Panc1 (cell line): ENCODE results near the gene ROGDI.

Experiments used
- CTCF ChIP-seq: fragments of 450-650 bp; IDR thresholded peaks from 2 replicates; pipeline ENCODE4 v1.5.1; 2017; ENCODE audit warnings: mild to moderate bottlenecking
- POLR2AphosphoS5 ChIP-seq: IDR thresholded peaks from 2 replicates; pipeline ENCODE4 v1.6.1; 2012; ENCODE audit warnings: mild to moderate bottlenecking, low read depth, low read length, moderate library complexity
- REST ChIP-seq, 2 experiments: IDR thresholded peaks; 2 replicates each; pipeline ENCODE4 v1.6.1; 2011 to 2012; ENCODE audit warnings: low read depth in 2 of 2, control low read depth in 1 of 2, low read length in 1 of 2, mild to moderate bottlenecking in 1 of 2, moderate library complexity in 1 of 2; ENCODE audit not compliant: insufficient read depth in 1 of 2
- SIN3A ChIP-seq: IDR thresholded peaks from 2 replicates; pipeline ENCODE4 v1.6.1; 2012; ENCODE audit warnings: low read depth, mild to moderate bottlenecking, low read length, moderate library complexity, borderline replicate concordance; ENCODE audit not compliant: insufficient read depth
- TCF7L2 ChIP-seq: IDR thresholded peaks from 2 replicates; pipeline ENCODE4 v1.6.1; 2011; ENCODE audit warnings: mild to moderate bottlenecking, low read depth, low read length, inconsistent platforms

GRCh38 chr16:4753227-4753626 is 49.2 kb downstream of the ROGDI start:
- TF ChIP-seq CTCF (no peak), REST (IDR thresholded peaks at IDR 0.05; ENCODE audit: insufficient read depth in 1 of 2, low read depth in 2 of 2, low read length in 1 of 2) (no peak), TCF7L2 (no peak), SIN3A (no peak), POLR2AphosphoS5 (no peak)
